ENCODE results near the gene ZNF322. TPM values are rescaled to one million over a fixed set of nuclear protein-coding genes. Genes with fewer than 3 reads are reported as not detected.

Gene ZNF322
- total RNA-seq, 1 donor from 2014 or later: 46.5 TPM

DNA sequence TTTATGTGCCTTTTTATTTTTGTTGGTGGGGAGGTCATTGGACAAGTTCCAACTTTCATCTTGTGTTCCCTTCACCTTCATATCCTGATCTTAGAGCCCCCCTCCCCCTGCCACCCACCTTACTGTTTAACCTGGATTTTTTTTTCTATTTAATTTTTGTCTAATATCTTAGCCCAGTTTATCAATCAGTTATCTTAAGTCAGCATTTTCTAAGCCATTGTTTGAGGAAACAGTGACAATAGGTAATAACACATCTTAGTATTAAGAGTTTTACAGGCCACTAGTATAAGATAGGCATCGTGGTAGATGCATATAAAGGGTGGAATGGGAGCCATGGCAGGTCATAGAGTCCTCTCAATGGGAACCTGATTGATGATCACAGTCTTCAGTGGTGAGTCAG lies 60.4 kb downstream of the ZNF322 start:
- Mint-ChIP-seq H3K27me3 (no peaks in the 10 kb centered on the region), H3K4me1 (ENCODE audit: low read depth) (peaks cover 9% of the 10 kb centered on the region), H3K9me3 (ENCODE audit: low read depth) (no peaks in the 10 kb centered on the region), H3K36me3 (ENCODE audit: insufficient read depth) (peaks cover 1% of the 10 kb centered on the region), H3K4me3 (ENCODE audit: low read depth) (no peak overlapping the region), H3K27ac (no peak overlapping the region)
- no peak for DNase-seq (ENCODE audit: low spot score, unreplicated experiment)
- no peak for TF ChIP-seq CTCF (IDR thresholded peaks at IDR 0.05; ENCODE audit: unreplicated experiment)

DNA sequence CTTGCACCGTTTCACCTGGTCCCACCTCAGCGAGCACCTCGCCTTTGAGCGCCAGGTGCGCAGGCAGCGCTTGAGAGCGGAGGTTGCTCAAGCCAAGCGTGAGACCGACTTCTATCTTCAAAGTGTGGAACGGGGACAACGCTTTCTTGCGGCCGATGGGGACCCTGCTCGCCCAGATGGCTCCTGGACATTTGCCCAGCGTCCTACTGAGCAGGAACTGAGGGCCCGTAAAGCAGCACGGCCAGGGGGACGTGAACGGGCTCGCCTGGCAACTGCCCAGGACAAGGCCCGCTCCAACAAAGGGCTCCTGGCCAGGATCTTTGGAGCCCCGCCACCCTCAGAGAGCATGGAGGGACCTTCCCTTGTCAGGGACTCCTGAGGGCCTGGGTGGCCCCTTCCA lies 61.3 kb downstream of the ZNF322 start:
- no peaks in the 10 kb centered on the region for H3K9me3 Mint-ChIP-seq (ENCODE audit: low read depth)
- DNase-seq (ENCODE audit: low spot score, unreplicated experiment): no peak
- peaks cover 1% of the 10 kb centered on the region for H3K36me3 Mint-ChIP-seq (ENCODE audit: insufficient read depth)
- no peaks in the 10 kb centered on the region for H3K27me3 Mint-ChIP-seq
- H3K4me3 Mint-ChIP-seq (ENCODE audit: low read depth): no peak overlapping the region
- peak overlapping the region; percentile 88 for H3K27ac Mint-ChIP-seq
- no peak for TF ChIP-seq CTCF (IDR thresholded peaks at IDR 0.05; ENCODE audit: unreplicated experiment)
- H3K4me1 Mint-ChIP-seq (ENCODE audit: low read depth): peaks cover 9% of the 10 kb centered on the region

GRCh38 chr6:26597821-26598220 lies 61.7 kb downstream of the ZNF322 start:
- no peak for DNase-seq (ENCODE audit: low spot score, unreplicated experiment)
- Mint-ChIP-seq H3K9me3 (ENCODE audit: low read depth) (no peaks in the 10 kb centered on the region), H3K36me3 (ENCODE audit: insufficient read depth) (peaks cover 1% of the 10 kb centered on the region), H3K4me3 (ENCODE audit: low read depth) (no peak overlapping the region), H3K27me3 (no peaks in the 10 kb centered on the region), H3K27ac (peak overlapping the region; percentile 88), H3K4me1 (ENCODE audit: low read depth) (peaks cover 9% of the 10 kb centered on the region)
- no peak for TF ChIP-seq CTCF (IDR thresholded peaks at IDR 0.05; ENCODE audit: unreplicated experiment)

- Mint-ChIP-seq H3K9me3 (ENCODE audit: low read depth) (no peaks in the 10 kb centered on the region), H3K27ac (no peak overlapping the region), H3K4me1 (ENCODE audit: low read depth) (peaks cover 9% of the 10 kb centered on the region), H3K36me3 (ENCODE audit: insufficient read depth) (peaks cover 1% of the 10 kb centered on the region), H3K4me3 (ENCODE audit: low read depth) (no peak overlapping the region), H3K27me3 (no peaks in the 10 kb centered on the region)
- no peak for TF ChIP-seq CTCF (IDR thresholded peaks at IDR 0.05; ENCODE audit: unreplicated experiment)
- DNase-seq (ENCODE audit: low spot score, unreplicated experiment): no peak
These were observed 62.2 kb downstream of the ZNF322 start for GRCh38 chr6:26597389-26597766.

DNA sequence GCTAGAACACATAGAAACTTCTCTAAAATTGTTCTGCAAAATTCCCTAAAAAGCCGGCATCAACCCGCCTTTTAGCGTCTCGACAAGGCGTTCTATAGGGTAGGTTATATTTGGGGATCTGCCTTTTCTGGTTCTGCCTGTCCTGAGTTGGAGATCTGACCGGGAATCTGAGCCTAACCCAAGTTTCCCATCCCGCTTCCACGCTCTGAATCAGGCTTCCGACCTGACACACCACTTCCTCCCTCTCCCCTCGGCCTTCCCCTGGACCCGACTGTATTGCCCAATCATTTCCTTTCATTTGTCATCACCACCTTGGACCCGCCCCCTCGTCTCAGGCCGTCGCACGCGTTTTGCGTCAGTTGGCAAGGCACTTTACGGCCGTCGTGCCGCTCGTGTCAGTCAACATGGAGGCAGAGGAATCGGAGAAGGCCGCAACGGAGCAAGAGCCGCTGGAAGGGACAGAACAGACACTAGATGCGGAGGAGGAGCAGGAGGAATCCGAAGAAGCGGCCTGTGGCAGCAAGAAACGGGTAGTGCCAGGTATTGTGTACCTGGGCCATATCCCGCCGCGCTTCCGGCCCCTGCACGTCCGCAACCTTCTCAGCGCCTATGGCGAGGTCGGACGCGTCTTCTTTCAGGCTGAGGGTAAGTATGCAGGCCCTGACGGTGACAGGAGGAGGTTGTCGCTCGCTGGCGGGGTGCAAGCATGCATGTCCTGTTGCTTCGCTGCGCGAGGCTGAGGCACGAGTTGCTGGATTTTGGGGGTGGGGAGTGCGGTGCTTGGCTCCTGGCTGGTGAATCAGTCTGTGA lies 62.8 kb downstream of the ZNF322 start, which contains the start of gene ABT1:
Gene ABT1 (plus strand): TSS at position 375 of the 810 bp plus-strand sequence. CDS start 30 bp downstream, at position 405.
- Mint-ChIP-seq H3K4me1 (ENCODE audit: low read depth) (peaks cover 9% of the 10 kb centered on the region), H3K36me3 (ENCODE audit: insufficient read depth) (peaks cover 1% of the 10 kb centered on the region), H3K27me3 (no peaks in the 10 kb centered on the region), H3K4me3 (ENCODE audit: low read depth) (no peak within 1 kb of the TSS), H3K9me3 (ENCODE audit: low read depth) (no peaks in the 10 kb centered on the region), H3K27ac (no peak within 1 kb of the TSS)
- peak; percentile 96 for DNase-seq (ENCODE audit: low spot score, unreplicated experiment)
- no peak for TF ChIP-seq CTCF (IDR thresholded peaks at IDR 0.05; ENCODE audit: unreplicated experiment)
